Measurements from ENCODE around the gene DCDC2.
"Not testable (repeated sequence)": the region's sequence is repeated elsewhere in the genome, so short reads cannot be mapped to it uniquely, and the experiment has no call there.

The DCDC2 gene

GRCh38 chr6:24329022-24329421, 28.8 kb downstream of the DCDC2 start:
- in situ Hi-C loops (cut with MboI; ENCODE audit: low sequenced_read_pairs): no loop called here

- in situ Hi-C loops (cut with MboI; ENCODE audit: low sequenced_read_pairs): no loop called here
Observed at GRCh38 chr6:24327756-24328155, 30.1 kb downstream of the DCDC2 start.

GRCh38 chr6:24325978-24326377, 31.9 kb downstream of the DCDC2 start:
- in situ Hi-C loops (cut with MboI; ENCODE audit: low sequenced_read_pairs): no loop called here

- in situ Hi-C loops (cut with MboI; ENCODE audit: low sequenced_read_pairs): no loop called here
Observed at GRCh38 chr6:24324617-24325016, 33.2 kb downstream of the DCDC2 start.

GRCh38 chr6:24323632-24324337, 34.1 kb downstream of the DCDC2 start:
- in situ Hi-C loops (cut with MboI; ENCODE audit: low sequenced_read_pairs): no loop called here

GRCh38 chr6:24322924-24323323, 34.9 kb downstream of the DCDC2 start:
- in situ Hi-C loops (cut with MboI; ENCODE audit: low sequenced_read_pairs): no loop called here

- in situ Hi-C loops (cut with MboI; ENCODE audit: low sequenced_read_pairs): not testable (repeated sequence)
Observed at GRCh38 chr6:24322446-24322845, 35.4 kb downstream of the DCDC2 start.

GRCh38 chr6:24321538-24322162, 36.2 kb downstream of the DCDC2 start:
- in situ Hi-C loops (cut with MboI; ENCODE audit: low sequenced_read_pairs): no loop called here

- in situ Hi-C loops (cut with MboI; ENCODE audit: low sequenced_read_pairs): no loop called here
Observed at GRCh38 chr6:24313251-24314141, 44.4 kb downstream of the DCDC2 start.

- in situ Hi-C loops (cut with MboI; ENCODE audit: low sequenced_read_pairs): not testable (repeated sequence)
Observed at GRCh38 chr6:24311775-24312174, 46.1 kb downstream of the DCDC2 start.

- in situ Hi-C loops (cut with MboI; ENCODE audit: low sequenced_read_pairs): no loop called here
Observed at GRCh38 chr6:24307881-24308280, 50.0 kb downstream of the DCDC2 start.

- in situ Hi-C loops (cut with MboI; ENCODE audit: low sequenced_read_pairs): no loop called here
Observed at GRCh38 chr6:24306936-24307335, 50.9 kb downstream of the DCDC2 start.

- in situ Hi-C loops (cut with MboI; ENCODE audit: low sequenced_read_pairs): no loop called here
Observed at GRCh38 chr6:24306038-24306437, 51.8 kb downstream of the DCDC2 start.

GRCh38 chr6:24296944-24297343, 60.9 kb downstream of the DCDC2 start:
- in situ Hi-C loops (cut with MboI; ENCODE audit: low sequenced_read_pairs): no loop called here

GRCh38 chr6:24293852-24294251, 64.0 kb downstream of the DCDC2 start:
- in situ Hi-C loops (cut with MboI; ENCODE audit: low sequenced_read_pairs): not testable (repeated sequence)

- in situ Hi-C loops (cut with MboI; ENCODE audit: low sequenced_read_pairs): no loop called here
Observed at GRCh38 chr6:24287239-24287638, 70.6 kb downstream of the DCDC2 start.

GRCh38 chr6:24284006-24284405, 73.9 kb downstream of the DCDC2 start:
- in situ Hi-C loops (cut with MboI; ENCODE audit: low sequenced_read_pairs): no loop called here

- in situ Hi-C loops (cut with MboI; ENCODE audit: low sequenced_read_pairs): no loop called here
Observed at GRCh38 chr6:24283043-24283985, 74.5 kb downstream of the DCDC2 start.

- in situ Hi-C loops (cut with MboI; ENCODE audit: low sequenced_read_pairs): no loop called here
Observed at GRCh38 chr6:24274441-24275083, 83.3 kb downstream of the DCDC2 start.

All from HL-60/S4 (cell line).